A549 (cell line): Measurements from ENCODE around the gene SAMM50. TPM values are rescaled to one million over a fixed set of nuclear protein-coding genes. Genes with fewer than 3 reads are reported as not detected.

Experiments
- ATAC-seq, 2 experiments: fragments of 200-7000 bp in 1 of 2; fragments of >200 bp in 1 of 2; cut with Nextera tagmentation in 1 of 2; cut with Tn5 transposase in 1 of 2; 3 replicates each; pipeline versions ENCODE4 v1.8.0 to v1.9.1; 2018 to 2020; ENCODE audit warnings: mild to moderate bottlenecking in 1 of 2, moderate library complexity in 1 of 2
- CTCF ChIA-PET: fragments of 300-600 bp; sonication (Branson Sonifier 250); formaldehyde crosslinking; extraction: SDS; loops from one replicate; lab custom pipeline; 2021; ENCODE audit warnings: antibody characterized with exemption, inconsistent platforms; lab: Yijun Ruan, JAX
- POLR2A ChIA-PET: fragments of 350-600 bp; formaldehyde crosslinking; extraction: SDS; loops from one replicate; lab custom pipeline; 2021; ENCODE audit warnings: antibody characterized with exemption, inconsistent platforms; lab: Yijun Ruan, JAX
- DNase-seq, 2 experiments: peaks; one replicate each; pipeline versions ENCODE4 v3.0.0 to v3.0.0-alpha.2; 2011 to 2016; ENCODE audit warnings: low read depth in 1 of 2, low spot score in 1 of 2
- FAIRE-seq: peaks from 2 replicates; lab custom pipeline; 2011; peaks lifted over from hg19 to GRCh38; lab: Jason Lieb, UNC
- H3K27ac ChIP-seq, 2 experiments: fragments of >200 bp; sonication (Bioruptor Twin); formaldehyde crosslinking; 3 replicates each; pipeline ENCODE4 v1.5.1; 2016 to 2017
- H3K4me1 ChIP-seq: fragments of >200 bp; sonication (Bioruptor Twin); formaldehyde crosslinking; 3 replicates; pipeline ENCODE4 v1.6.1; 2016
- H3K4me2 ChIP-seq: fragments of >200 bp; sonication (Bioruptor Twin); formaldehyde crosslinking; 3 replicates; pipeline ENCODE4 v1.6.1; 2016
- H3K4me3 ChIP-seq: fragments of >200 bp; sonication (Bioruptor Twin); formaldehyde crosslinking; 3 replicates; pipeline ENCODE4 v1.5.1; 2016
- H3K9me3 ChIP-seq: fragments of >200 bp; sonication (Bioruptor Twin); formaldehyde crosslinking; 3 replicates; pipeline ENCODE4 v1.6.1; 2016
- ATOH8 ChIP-seq: fragments of 250-450 bp; sonication (Bioruptor Pico); IDR thresholded peaks from 2 replicates; pipeline ENCODE4 v1.5.0; 2020; ENCODE audit warnings: low read depth, mild to moderate bottlenecking, moderate library complexity
- CBX8 ChIP-seq: fragments of 200-600 bp; sonication (generic); IDR thresholded peaks from 2 replicates; pipeline ENCODE4 v1.6.1; 2016
- CTCF ChIP-seq: fragments of >200 bp; sonication (Bioruptor Twin); formaldehyde crosslinking; IDR thresholded peaks from 3 replicates; pipeline ENCODE4 v1.5.1; 2016
- E2F6 ChIP-seq: IDR thresholded peaks from 2 replicates; pipeline ENCODE4 v1.6.1; 2012; ENCODE audit warnings: low read depth, borderline replicate concordance
- ELK1 ChIP-seq: fragments of 150-350 bp; IDR thresholded peaks from 2 replicates; pipeline ENCODE4 v1.6.1; 2014; ENCODE audit warnings: low read depth, mild to moderate bottlenecking, low read length
- EP300 ChIP-seq, 2 experiments: fragments of >200 bp; sonication (Bioruptor Twin); formaldehyde crosslinking; IDR thresholded peaks; 2 replicates in 1 of 2; 3 replicates in 1 of 2; pipeline ENCODE4 v1.6.1; 2016 to 2017
- ESRRA ChIP-seq: fragments of 150-350 bp; IDR thresholded peaks from 2 replicates; pipeline ENCODE4 v1.6.1; 2014; ENCODE audit warnings: mild to moderate bottlenecking, low read length, borderline replicate concordance
- FOSB ChIP-seq: fragments of 250-450 bp; sonication (Bioruptor Pico); IDR thresholded peaks from 2 replicates; pipeline ENCODE4 v1.5.0; 2020; ENCODE audit warnings: mild to moderate bottlenecking, moderate library complexity
- FOSL2 ChIP-seq, 2 experiments: fragments of 450-650 bp in 1 of 2; fragments of >200 bp in 1 of 2; sonication (Bioruptor Twin) in 1 of 2; formaldehyde crosslinking; IDR thresholded peaks; 2 replicates each; pipeline versions ENCODE4 v1.5.0 to v1.6.1; 2016 to 2020; ENCODE audit warnings: mild to moderate bottlenecking in 1 of 2, moderate library complexity in 1 of 2
- HEYL ChIP-seq: fragments of 250-450 bp; sonication (Bioruptor Pico); IDR thresholded peaks from 2 replicates; pipeline ENCODE4 v1.8.0; 2021; ENCODE audit warnings: mild to moderate bottlenecking, moderate library complexity
- HOXB13 ChIP-seq: fragments of 250-450 bp; sonication (Bioruptor Pico); IDR thresholded peaks from 2 replicates; pipeline ENCODE4 v1.5.0; 2020; ENCODE audit warnings: low read depth, mild to moderate bottlenecking, moderate library complexity
- JUNB ChIP-seq: fragments of >200 bp; sonication (Bioruptor Twin); formaldehyde crosslinking; IDR thresholded peaks from 2 replicates; pipeline ENCODE4 v1.6.1; 2016
- MAX ChIP-seq: IDR thresholded peaks from 2 replicates; pipeline ENCODE4 v1.6.1; 2012
- MAZ ChIP-seq: fragments of 150-350 bp; IDR thresholded peaks from 2 replicates; pipeline ENCODE4 v1.6.1; 2014; ENCODE audit warnings: antibody characterized with exemption, low read depth, low read length, borderline replicate concordance
- NPAS2 ChIP-seq: fragments of 250-450 bp; sonication (Bioruptor Pico); IDR thresholded peaks from 2 replicates; pipeline ENCODE4 v1.8.0; 2022; ENCODE audit warnings: mild to moderate bottlenecking, moderate library complexity, borderline replicate concordance
- PBX3 ChIP-seq: IDR thresholded peaks from 2 replicates; pipeline ENCODE4 v1.6.1; 2012
- POLR2AphosphoS2 ChIP-seq: conservative IDR thresholded peaks from 2 replicates; pipeline ENCODE4 v1.6.1; 2012; ENCODE audit warnings: low read length, improper control_type of control experiment, inconsistent platforms
- RAD21 ChIP-seq, 2 experiments: fragments of >200 bp in 1 of 2; sonication (Bioruptor Twin) in 1 of 2; formaldehyde crosslinking in 1 of 2; IDR thresholded peaks in 1 of 2; conservative IDR thresholded peaks in 1 of 2; 2 replicates in 1 of 2; 3 replicates in 1 of 2; pipeline ENCODE4 v1.6.1; 2012 to 2018; ENCODE audit warnings: inconsistent platforms in 1 of 2
- RARB ChIP-seq: fragments of 250-450 bp; sonication (Bioruptor Pico); IDR thresholded peaks from 2 replicates; pipeline ENCODE4 v1.8.0; 2021; ENCODE audit warnings: mild to moderate bottlenecking, moderate library complexity
- RFX5 ChIP-seq: fragments of 450-650 bp; IDR thresholded peaks from 2 replicates; pipeline ENCODE4 v1.7.1; 2014; ENCODE audit warnings: antibody characterized with exemption, mild to moderate bottlenecking, moderate library complexity
- RNF2 ChIP-seq: fragments of 200-600 bp; sonication (generic); IDR thresholded peaks from 2 replicates; pipeline ENCODE4 v1.6.1; 2016; ENCODE audit warnings: low read depth, mild to moderate bottlenecking, antibody characterized with exemption, moderate library complexity, borderline replicate concordance
- SREBF2 ChIP-seq: fragments of 450-650 bp; IDR thresholded peaks from 2 replicates; pipeline ENCODE4 v1.6.1; 2014; ENCODE audit warnings: mild to moderate bottlenecking, moderate library complexity
- USF2 ChIP-seq: fragments of 450-650 bp; IDR thresholded peaks from 2 replicates; pipeline ENCODE4 v1.6.1; 2014; ENCODE audit warnings: antibody characterized with exemption
- ZC3H11A ChIP-seq: fragments of 450-650 bp; IDR thresholded peaks from 2 replicates; pipeline ENCODE4 v1.6.1; 2014; ENCODE audit warnings: antibody characterized with exemption, mild to moderate bottlenecking
- ZSCAN20 ChIP-seq: fragments of 250-450 bp; sonication (Bioruptor Pico); IDR thresholded peaks from 2 replicates; pipeline ENCODE4 v1.8.0; 2022; ENCODE audit warnings: mild to moderate bottlenecking, moderate library complexity
- WGBS: methylation state at CpG from one replicate; pipeline ENCODE4 v1.1.6; 2017; ENCODE audit errors: missing lambda C conversion rate; 5-methylcytosine and 5-hydroxymethylcytosine counted together
- polyA plus RNA-seq, 4 experiments: library from polyadenylated mRNA; depleted of rRNA in 3 of 4; stranded (reverse); fragments of >200 nt; fragmentation: RNase III in 1 of 4; extraction: RNeasy Plus Mini Kit Qiagen cat#74134 plus additional on column Dnase treatment in 1 of 4; gene quantifications; 2 replicates in 3 of 4; 3 replicates in 1 of 4; pipeline ENCODE4 v1.2.3, GENCODE V29; 2011 to 2017

The SAMM50 gene
- polyA plus RNA-seq, 2 of the 4 experiments (the other 2 are of a cell fraction): 49.3 to 51.4 TPM

GRCh38 chr22:43983808-43984207 lies 28.6 kb downstream of the SAMM50 start:
- TF ChIP-seq ESRRA (no peak), POLR2AphosphoS2 (no peak), MAX (no peak)
- WGBS: 94% methylated on average over 16 of the region's 16 CpGs
- Histone ChIP-seq H3K9me3 (no peaks in the 10 kb centered on the region), H3K4me1 (no peaks in the 10 kb centered on the region), H3K4me2 (no peak overlapping the region), H3K4me3 (no peak overlapping the region), H3K27ac (no peak overlapping the region)
- DNase-seq (no peak), FAIRE-seq (no peak), ATAC-seq (no peak)
- ChIA-PET CTCF (interaction anchor here (1.4 to 2.1 kb wide), 4 partner anchors 9 to 643 kb away, joined by 4 to 10 read pairs (median 7); no protein-coding TSS in a partner anchor), POLR2A (no interaction called here)

GRCh38 chr22:43985532-43985931 lies 30.3 kb downstream of the SAMM50 start:
- POLR2A ChIA-PET: no interaction called here
- Histone ChIP-seq H3K4me2 (no peak overlapping the region), H3K4me3 (no peak overlapping the region), H3K27ac (no peak overlapping the region), H3K9me3 (no peaks in the 10 kb centered on the region), H3K4me1 (no peaks in the 10 kb centered on the region)
- ATAC-seq (no peak), FAIRE-seq (no peak)
- CTCF ChIA-PET: interaction anchor here (1.4 to 2.1 kb wide), 2 partner anchors 8 to 12 kb away, joined by 3 to 10 read pairs; no protein-coding TSS in a partner anchor
- TF ChIP-seq MAZ: no peak
- no peak for TF ChIP-seq FOSL2 (IDR thresholded peaks at IDR 0.05)
- no peak for TF ChIP-seq FOSL2 (CRISPR knock-in tag; IDR thresholded peaks at IDR 0.05)
- TF ChIP-seq NPAS2 (CRISPR knock-in tag): no peak
- TF ChIP-seq JUNB: no peak
- TF ChIP-seq RARB (CRISPR knock-in tag): no peak
- no peak for TF ChIP-seq HEYL (CRISPR knock-in tag)
- no peak for TF ChIP-seq HOXB13
- TF ChIP-seq EP300 (IDR thresholded peaks at IDR 0.05): no peak
- TF ChIP-seq POLR2AphosphoS2: no peak
- TF ChIP-seq ZSCAN20: no peak
- no peak for TF ChIP-seq SREBF2
- no peak for TF ChIP-seq CBX8
- TF ChIP-seq ATOH8: no peak
- TF ChIP-seq, all 56 proteins: peak for 0
- no peak for DNase-seq
- 94% methylated on average over 12 of the region's 12 CpGs for WGBS

- WGBS: 88% methylated on average over 8 of the region's 8 CpGs
- no peak overlapping the region for H3K4me3 ChIP-seq
- FAIRE-seq (no peak), ATAC-seq (no peak), DNase-seq (no peak)
- CTCF ChIA-PET: interaction anchor here (0.6 to 2.0 kb wide), 3 partner anchors 94 to 637 kb away, joined by 3 to 6 read pairs (median 3); no protein-coding TSS in a partner anchor
- H3K4me2 ChIP-seq: no peak overlapping the region
- TF ChIP-seq HEYL (CRISPR knock-in tag): no peak
- no peak for TF ChIP-seq RARB (CRISPR knock-in tag)
- TF ChIP-seq ZC3H11A: no peak
- no peak for TF ChIP-seq RFX5
- TF ChIP-seq RNF2: no peak
- no peak for TF ChIP-seq MAZ
- TF ChIP-seq FOSB: no peak
- no peak for TF ChIP-seq FOSL2 (IDR thresholded peaks at IDR 0.05)
- no peak for TF ChIP-seq FOSL2 (CRISPR knock-in tag; IDR thresholded peaks at IDR 0.05)
- TF ChIP-seq PBX3: no peak
- TF ChIP-seq USF2: no peak
- TF ChIP-seq CTCF: no peak
- TF ChIP-seq RAD21 (conservative IDR thresholded peaks at IDR 0.05 in 1 of 2, IDR thresholded peaks at IDR 0.05 in 1 of 2): no peak
- no peak for TF ChIP-seq E2F6
- no peak for TF ChIP-seq SREBF2
- no peak for TF ChIP-seq ELK1
- H3K27ac ChIP-seq: no peak overlapping the region
- H3K9me3 ChIP-seq: no peaks in the 10 kb centered on the region
- no peaks in the 10 kb centered on the region for H3K4me1 ChIP-seq
- POLR2A ChIA-PET: no interaction called here
These were observed 33.0 kb downstream of the SAMM50 start for GRCh38 chr22:43988116-43988820.
